ENCODE measurements around the gene NEDD4L.

- TF ChIP-seq CTCF (conservative IDR thresholded peaks at IDR 0.05 in 1 of 2, IDR thresholded peaks at IDR 0.05 in 1 of 2; ENCODE audit: extremely low read depth in 1 of 2, insufficient read depth in 1 of 2, low read depth in 1 of 2, low read length in 2 of 2) (no peak), EZH2 (IDR thresholded peaks at IDR 0.05; ENCODE audit: borderline replicate concordance, low read length) (no peak)
These were observed 321.0 kb downstream of the NEDD4L start for GRCh38 chr18:58364876-58365528.
